ENCODE data around the gene AGAP4.
"Not testable (repeated sequence)": the region's sequence is repeated elsewhere in the genome, so short reads cannot be mapped to it uniquely, and the experiment has no call there.

AGAP4 gene

GRCh38 chr10:45847400-45847799 is at the start of gene AGAP4:
Gene AGAP4, minus strand, starts transcription at chr10:45847500. Its CDS starts 153 bp downstream, at chr10:45847347.
- not testable (repeated sequence) for DNase-seq

GRCh38 chr10:45890721-45891120 is 43.4 kb upstream of the AGAP4 start:
- not testable (repeated sequence) for DNase-seq

- DNase-seq, result not testable (repeated sequence)
Observed at GRCh38 chr10:45889539-45890230, 42.4 kb upstream of the AGAP4 start.

- DNase-seq, result not testable (repeated sequence)
Observed at GRCh38 chr10:45882880-45883279, 35.6 kb upstream of the AGAP4 start.

GRCh38 chr10:45865404-45865803 is 18.1 kb upstream of the AGAP4 start:
- DNase-seq, result not testable (repeated sequence)

- DNase-seq, result not testable (repeated sequence)
Observed at GRCh38 chr10:45864264-45864663, 17.0 kb upstream of the AGAP4 start.

- DNase-seq, result not testable (repeated sequence)
Observed at GRCh38 chr10:45863632-45864031, 16.3 kb upstream of the AGAP4 start.

- not testable (repeated sequence) for DNase-seq
Observed at GRCh38 chr10:45857931-45858330, 10.6 kb upstream of the AGAP4 start.

GRCh38 chr10:45848467-45848866 is 1.2 kb upstream of the AGAP4 start:
- DNase-seq, result not testable (repeated sequence)

GRCh38 chr10:45822918-45823317 is 24.4 kb downstream of the AGAP4 start:
- not testable (repeated sequence) for DNase-seq

- not testable (repeated sequence) for DNase-seq
Observed at GRCh38 chr10:45820107-45820830, 27.0 kb downstream of the AGAP4 start.

- no peak for DNase-seq
Observed at GRCh38 chr10:45819552-45819951, 27.7 kb downstream of the AGAP4 start.

GRCh38 chr10:45817912-45818311 is 29.4 kb downstream of the AGAP4 start:
- DNase-seq, result no peak

- no peak for DNase-seq
Observed at GRCh38 chr10:45817130-45817859, 30.0 kb downstream of the AGAP4 start.

GRCh38 chr10:45814146-45814545 is 33.2 kb downstream of the AGAP4 start:
- DNase-seq, result not testable (repeated sequence)

- DNase-seq, result not testable (repeated sequence)
Observed at GRCh38 chr10:45812959-45813358, 34.3 kb downstream of the AGAP4 start.

GRCh38 chr10:45811075-45811474 is 36.2 kb downstream of the AGAP4 start:
- DNase-seq, result no peak

- no peak for DNase-seq
Observed at GRCh38 chr10:45809837-45810236, 37.5 kb downstream of the AGAP4 start.

GRCh38 chr10:45804996-45805395 is 42.3 kb downstream of the AGAP4 start:
- not testable (repeated sequence) for DNase-seq

GRCh38 chr10:45803060-45804010 is 44.0 kb downstream of the AGAP4 start:
- not testable (repeated sequence) for DNase-seq

- DNase-seq, result not testable (repeated sequence)
Observed at GRCh38 chr10:45794761-45795160, 52.5 kb downstream of the AGAP4 start.

Measured in NCI-H2081 treated with DMSO at 0.1 percent for 48 hours (cell line).